Stromal cell of bone marrow (primary cell): ENCODE results near the gene PIK3C2G.

Source experiments
- DNase-seq: peaks from one replicate; pipeline ENCODE4 v3.0.0-alpha.2; 2012; ENCODE audit warnings: low read depth

The PIK3C2G gene

DNA sequence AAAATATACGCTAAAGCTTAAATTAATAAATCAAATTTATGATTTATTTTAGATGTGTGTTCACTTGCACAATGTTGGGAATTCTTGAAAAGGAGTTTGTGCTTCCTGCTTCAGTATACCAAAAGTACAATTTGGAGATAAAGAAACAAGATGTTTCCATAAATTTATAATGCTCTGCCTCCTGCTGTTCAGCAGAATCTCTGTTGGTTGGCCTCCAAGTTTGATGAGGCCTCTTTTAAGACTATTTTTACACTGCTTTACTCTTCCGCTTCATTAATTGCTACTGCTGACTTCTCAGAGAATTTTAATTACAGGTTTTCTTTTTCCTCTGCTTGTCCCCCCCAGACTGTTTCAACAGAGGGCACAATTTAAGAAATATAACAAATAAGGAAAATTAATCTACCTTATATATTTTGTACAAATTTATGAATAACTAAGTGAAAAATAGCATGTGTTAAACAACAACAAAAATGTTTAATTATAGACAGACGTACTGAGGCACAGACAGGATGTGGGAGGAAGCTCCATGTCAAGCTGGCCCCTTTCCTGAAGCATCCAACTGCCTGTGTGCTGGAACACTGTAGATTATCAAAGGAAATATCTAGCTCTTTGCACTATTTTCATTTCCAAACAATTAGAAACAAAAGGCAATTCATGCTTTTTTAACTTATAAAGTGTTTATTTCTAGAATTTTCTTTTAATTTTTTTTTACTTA lies 83.9 kb downstream of the PIK3C2G start:
- DNase-seq = no peak

GRCh38 chr12:18352312-18352711 lies 91.0 kb downstream of the PIK3C2G start:
- no peak for DNase-seq

DNA sequence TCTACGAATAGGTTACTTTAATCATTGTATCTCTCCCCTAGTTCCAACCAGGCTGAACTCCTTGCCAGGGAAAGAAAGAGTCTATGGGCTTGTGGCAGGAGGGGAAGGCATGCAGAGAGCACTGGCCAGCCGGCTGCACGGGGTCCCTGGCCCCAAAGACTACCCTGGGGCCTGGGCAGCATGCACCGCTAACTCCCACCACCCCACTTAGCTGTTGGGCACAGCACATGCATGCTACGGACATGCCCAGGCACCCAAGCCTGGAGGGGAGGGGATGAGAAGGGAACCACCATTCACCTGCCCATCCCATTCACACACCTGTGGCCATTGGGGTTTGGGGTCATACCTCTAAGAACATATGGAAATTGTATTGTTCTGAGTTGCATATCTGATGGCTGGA lies 94.1 kb downstream of the PIK3C2G start:
- DNase-seq = no peak

GRCh38 chr12:18358077-18358476 lies 96.8 kb downstream of the PIK3C2G start:
- DNase-seq = no peak

DNA sequence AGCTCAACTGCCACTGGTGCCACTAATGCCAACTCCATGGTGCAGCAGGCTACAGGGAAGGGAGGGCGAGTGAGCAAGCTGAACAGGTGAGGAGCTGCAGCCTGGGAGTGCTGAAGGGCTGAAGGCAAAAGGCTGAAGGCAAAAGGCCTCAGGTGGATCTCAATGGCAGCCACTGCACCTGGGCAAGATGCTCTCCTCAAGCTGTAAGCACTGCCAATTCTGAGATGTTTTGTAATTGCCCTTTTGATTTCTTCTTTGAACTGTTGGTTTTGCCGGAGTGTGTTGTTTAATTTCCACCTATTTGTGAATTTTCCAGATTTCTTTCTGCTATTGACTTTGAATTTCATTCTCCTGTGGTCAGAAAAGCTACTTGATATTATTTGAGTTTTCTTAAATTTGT lies 97.6 kb downstream of the PIK3C2G start:
- DNase-seq = no peak

DNA sequence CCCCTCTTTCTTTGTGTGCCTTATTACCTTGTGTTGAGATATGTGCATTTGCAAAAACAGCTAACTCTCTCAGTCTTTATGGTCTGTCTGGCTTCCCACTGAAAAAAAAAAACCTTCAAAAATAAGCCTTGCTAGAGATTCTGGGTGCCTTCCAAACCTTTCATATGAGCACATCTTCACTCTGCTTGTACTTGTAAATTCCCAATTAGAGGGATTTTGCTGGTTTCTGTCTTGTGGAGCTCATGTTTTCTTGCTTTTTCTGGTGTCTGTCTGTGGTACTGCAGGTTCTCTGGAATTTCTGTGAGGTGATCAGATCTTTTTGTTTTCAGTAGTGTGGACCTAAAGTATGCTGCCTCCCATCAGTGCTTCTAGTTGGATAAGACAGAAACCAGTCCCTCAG lies 100.1 kb downstream of the PIK3C2G start:
- DNase-seq = no peak

- no peak for DNase-seq
These were observed 102.0 kb downstream of the PIK3C2G start for GRCh38 chr12:18363321-18363720.

GRCh38 chr12:18368594-18368993 lies 107.3 kb downstream of the PIK3C2G start:
- no peak for DNase-seq

- no peak for DNase-seq
These were observed 111.9 kb downstream of the PIK3C2G start for GRCh38 chr12:18373181-18373580.

GRCh38 chr12:18375131-18375530 lies 113.8 kb downstream of the PIK3C2G start:
- no peak for DNase-seq

- no peak for DNase-seq
These were observed 114.3 kb downstream of the PIK3C2G start for GRCh38 chr12:18375583-18375982.

- DNase-seq = no peak
These were observed 121.0 kb downstream of the PIK3C2G start for GRCh38 chr12:18382236-18382885.

GRCh38 chr12:18383203-18383602 lies 121.9 kb downstream of the PIK3C2G start:
- peak; percentile 45 for DNase-seq

GRCh38 chr12:18387706-18388105 lies 126.4 kb downstream of the PIK3C2G start:
- DNase-seq = no peak

DNA sequence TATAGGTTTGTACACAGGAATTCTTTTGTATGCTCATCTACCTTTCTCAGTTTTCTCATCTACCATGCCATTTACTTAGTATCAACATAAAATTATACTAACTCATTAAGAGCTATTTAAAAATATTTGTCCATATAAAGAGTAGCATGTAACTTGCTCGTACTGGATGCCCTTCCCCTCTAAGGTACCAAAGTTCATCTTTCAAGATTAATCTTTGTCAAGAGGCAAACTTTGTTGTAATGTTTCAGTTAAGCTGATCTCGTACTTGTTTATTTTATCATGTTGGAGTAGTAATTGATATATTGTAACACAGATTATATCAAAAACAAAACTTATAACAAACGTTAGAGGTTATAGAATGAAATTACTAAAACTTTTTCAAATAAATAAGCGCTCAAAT lies 128.5 kb downstream of the PIK3C2G start:
- DNase-seq = no peak

DNA sequence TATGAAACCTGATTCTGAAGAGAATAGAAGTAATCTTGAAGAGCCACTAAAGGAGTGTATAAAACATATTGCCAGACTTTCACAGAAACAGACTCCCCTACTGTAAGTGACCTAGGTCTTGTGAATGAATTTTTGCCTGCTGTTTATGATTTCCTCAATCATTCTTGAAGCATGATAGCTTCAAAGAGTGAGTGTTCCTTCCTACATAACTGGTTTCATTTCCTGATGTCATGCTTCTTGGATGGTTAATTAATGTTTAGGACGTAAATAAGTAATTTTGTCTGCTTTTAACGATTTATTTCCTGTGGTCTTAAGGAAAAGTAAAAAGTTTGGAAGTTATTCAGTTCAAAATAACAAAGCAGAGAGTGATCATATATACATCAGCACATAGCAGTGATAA lies 129.8 kb downstream of the PIK3C2G start:
- no peak for DNase-seq

DNA sequence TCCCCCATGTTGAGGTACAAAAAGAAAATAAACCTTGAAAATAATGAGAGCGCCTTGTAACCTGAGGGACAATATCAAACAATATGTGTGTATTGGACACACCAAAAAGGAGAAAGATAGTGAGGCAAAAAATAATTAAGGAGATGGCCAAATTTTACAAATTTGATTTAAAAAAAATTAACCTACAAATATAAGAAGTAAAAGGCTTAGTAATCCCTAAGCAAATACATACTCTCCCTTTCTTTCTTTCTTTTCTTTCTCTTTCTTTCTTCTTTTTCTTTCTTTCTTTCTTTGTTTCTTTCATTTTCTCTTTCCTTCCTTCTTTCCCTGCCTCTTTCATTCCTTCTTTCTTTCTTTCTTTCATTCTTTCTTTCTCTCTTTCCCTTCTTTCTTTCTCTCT lies 133.4 kb downstream of the PIK3C2G start:
- no peak for DNase-seq

GRCh38 chr12:18400186-18400585 lies 138.9 kb downstream of the PIK3C2G start:
- DNase-seq = no peak

DNA sequence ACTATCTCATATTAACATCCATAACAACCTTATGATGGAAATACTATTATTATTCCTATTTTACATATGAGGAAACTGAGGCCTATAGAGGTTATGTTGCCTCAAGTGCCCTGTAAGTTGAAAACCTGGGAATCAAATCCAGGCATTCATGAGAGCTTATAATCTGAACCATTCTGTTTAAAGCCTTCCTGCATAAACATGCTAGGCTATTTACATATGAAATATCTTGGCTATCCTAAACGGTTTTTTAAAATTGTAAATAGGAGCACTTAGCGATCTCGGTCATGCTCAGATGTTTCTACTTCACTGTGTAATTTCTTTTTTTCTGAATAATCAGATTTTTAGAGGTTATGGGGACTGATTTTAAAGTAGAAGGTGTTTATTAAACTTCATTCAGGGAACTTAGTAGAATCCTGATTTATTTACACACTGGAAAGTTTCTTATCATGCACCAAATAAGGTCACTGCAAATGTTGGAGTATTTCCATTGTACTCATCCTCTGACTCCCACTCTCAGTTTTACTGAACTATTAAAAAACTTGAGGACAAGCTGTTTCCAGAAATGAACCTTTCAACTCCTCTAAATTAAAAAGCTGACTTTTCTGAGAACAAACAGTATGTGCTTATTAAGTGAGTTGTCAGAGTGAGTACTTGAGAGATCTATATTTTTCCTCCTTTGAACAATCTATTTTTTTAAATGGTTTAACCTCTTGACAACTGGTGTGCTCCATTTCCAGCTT lies 141.7 kb downstream of the PIK3C2G start:
- DNase-seq = no peak

DNA sequence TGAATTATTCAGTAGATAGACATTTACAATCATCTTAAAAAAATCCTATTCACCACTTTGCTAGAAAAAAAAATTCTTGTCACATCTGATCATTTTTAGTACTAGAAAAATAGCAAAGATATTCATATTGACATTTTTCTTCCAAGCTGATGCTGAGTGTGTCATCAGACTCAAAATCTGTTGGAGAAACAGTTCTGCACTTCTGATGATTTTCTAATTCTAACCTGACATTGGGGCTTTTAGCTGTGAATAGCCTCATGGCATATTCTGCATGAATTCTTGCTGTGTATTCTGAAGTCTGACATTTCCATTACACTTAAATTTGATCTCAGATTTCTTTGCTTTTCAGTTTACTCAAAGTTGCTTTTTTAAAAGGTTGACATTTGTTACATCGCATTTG lies 150.1 kb downstream of the PIK3C2G start:
- DNase-seq = no peak

DNA sequence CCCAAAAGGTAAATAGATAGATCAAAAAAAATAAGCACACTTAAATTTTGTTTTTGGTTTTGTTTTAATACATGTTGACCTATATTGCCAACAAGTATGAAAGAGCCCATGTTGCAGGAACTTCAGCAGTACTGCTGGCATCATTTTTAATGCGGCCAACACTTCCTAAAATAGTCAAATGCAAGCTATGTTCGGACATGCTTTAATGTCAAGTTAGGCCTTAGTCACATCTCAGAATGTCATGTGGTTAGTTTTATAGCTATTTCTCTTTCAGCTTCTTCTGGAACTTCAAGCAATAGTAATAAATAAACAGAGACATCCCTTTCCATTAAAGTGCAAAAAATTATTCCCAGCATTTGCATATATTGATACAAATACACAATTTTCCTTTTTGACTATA lies 153.4 kb downstream of the PIK3C2G start:
- DNase-seq = no peak

- DNase-seq = no peak
These were observed 153.9 kb downstream of the PIK3C2G start for GRCh38 chr12:18415227-18415626.

- no peak for DNase-seq
These were observed 155.1 kb downstream of the PIK3C2G start for GRCh38 chr12:18416412-18416811.
